ENCODE measurements around the gene ADAM29.

ADAM29 gene

GRCh38 chr4:174926958-174927357 is 8.8 kb downstream of the ADAM29 start:
- H3K4me3 ChIP-seq (ENCODE audit: low read length, poor library complexity, severe bottlenecking) = no peak overlapping the region
- no peaks in the 10 kb centered on the region for H3K9me2 ChIP-seq (replicated peaks; ENCODE audit: low read depth, low read length)
- no peak overlapping the region for H2AFZ ChIP-seq (ENCODE audit: low read length)
- no peak overlapping the region for H3K9ac ChIP-seq (ENCODE audit: low read depth, low read length, poor library complexity, severe bottlenecking)
- H3K9me3 ChIP-seq (ENCODE audit: insufficient read depth, low read depth, low read length) = no peaks in the 10 kb centered on the region
- H3K79me2 ChIP-seq (ENCODE audit: insufficient read depth, low read length) = no peaks in the 10 kb centered on the region
- H3K36me3 ChIP-seq (ENCODE audit: insufficient read depth, low read length) = no peaks in the 10 kb centered on the region
- H3K27me3 ChIP-seq (ENCODE audit: insufficient read depth, low read length, poor library complexity, severe bottlenecking) = no peaks in the 10 kb centered on the region
- no peak overlapping the region for H3K4me2 ChIP-seq (ENCODE audit: low read depth, low read length, poor library complexity, severe bottlenecking)
- H4K20me1 ChIP-seq (ENCODE audit: insufficient read depth, low read length, poor library complexity, severe bottlenecking) = no peaks in the 10 kb centered on the region
- TF ChIP-seq, protein P1, sequence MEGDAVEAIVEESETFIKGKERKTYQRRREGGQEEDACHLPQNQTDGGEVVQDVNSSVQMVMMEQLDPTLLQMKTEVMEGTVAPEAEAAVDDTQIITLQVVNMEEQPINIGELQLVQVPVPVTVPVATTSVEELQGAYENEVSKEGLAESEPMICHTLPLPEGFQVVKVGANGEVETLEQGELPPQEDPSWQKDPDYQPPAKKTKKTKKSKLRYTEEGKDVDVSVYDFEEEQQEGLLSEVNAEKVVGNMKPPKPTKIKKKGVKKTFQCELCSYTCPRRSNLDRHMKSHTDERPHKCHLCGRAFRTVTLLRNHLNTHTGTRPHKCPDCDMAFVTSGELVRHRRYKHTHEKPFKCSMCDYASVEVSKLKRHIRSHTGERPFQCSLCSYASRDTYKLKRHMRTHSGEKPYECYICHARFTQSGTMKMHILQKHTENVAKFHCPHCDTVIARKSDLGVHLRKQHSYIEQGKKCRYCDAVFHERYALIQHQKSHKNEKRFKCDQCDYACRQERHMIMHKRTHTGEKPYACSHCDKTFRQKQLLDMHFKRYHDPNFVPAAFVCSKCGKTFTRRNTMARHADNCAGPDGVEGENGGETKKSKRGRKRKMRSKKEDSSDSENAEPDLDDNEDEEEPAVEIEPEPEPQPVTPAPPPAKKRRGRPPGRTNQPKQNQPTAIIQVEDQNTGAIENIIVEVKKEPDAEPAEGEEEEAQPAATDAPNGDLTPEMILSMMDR (conservative IDR thresholded peaks at IDR 0.05; ENCODE audit: low read length) = no peak
- no peak for TF ChIP-seq EZH2phosphoT487 (IDR thresholded peaks at IDR 0.05; ENCODE audit: borderline replicate concordance)
- no peaks in the 10 kb centered on the region for H3K4me1 ChIP-seq (ENCODE audit: insufficient read depth, low read length, poor library complexity, severe bottlenecking)
- no peaks in the 10 kb centered on the region for H3F3A ChIP-seq (ENCODE audit: low read depth)

DNA sequence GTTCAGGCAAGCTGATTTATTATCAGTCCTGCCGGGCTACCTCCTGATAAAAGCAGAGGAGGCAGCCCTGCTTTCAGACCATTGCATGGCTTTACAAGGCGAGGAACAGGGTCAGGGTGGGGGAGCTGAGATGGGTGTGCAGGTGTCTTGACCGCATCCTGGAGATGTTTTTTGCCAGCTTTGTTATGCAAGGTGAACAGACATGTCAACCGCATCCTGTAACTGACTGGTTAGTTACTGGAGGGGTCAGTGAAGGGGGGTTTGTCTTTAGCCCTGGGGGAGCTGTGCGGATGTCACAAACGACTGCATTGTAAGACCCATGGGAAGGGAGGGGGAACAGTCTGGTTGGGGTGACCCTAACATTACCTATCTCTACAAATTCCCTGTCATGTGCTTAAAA is 10.0 kb downstream of the ADAM29 start:
- Histone ChIP-seq H4K20me1 (ENCODE audit: insufficient read depth, low read length, poor library complexity, severe bottlenecking) (no peaks in the 10 kb centered on the region), H3K9me2 (replicated peaks; ENCODE audit: low read depth, low read length) (no peaks in the 10 kb centered on the region), H3K4me2 (ENCODE audit: low read depth, low read length, poor library complexity, severe bottlenecking) (no peak overlapping the region), H3K4me3 (ENCODE audit: low read length, poor library complexity, severe bottlenecking) (no peak overlapping the region), H3F3A (ENCODE audit: low read depth) (no peaks in the 10 kb centered on the region), H3K36me3 (ENCODE audit: insufficient read depth, low read length) (no peaks in the 10 kb centered on the region), H3K27me3 (ENCODE audit: insufficient read depth, low read length, poor library complexity, severe bottlenecking) (no peaks in the 10 kb centered on the region), H3K79me2 (ENCODE audit: insufficient read depth, low read length) (no peaks in the 10 kb centered on the region), H3K9me3 (ENCODE audit: insufficient read depth, low read depth, low read length) (no peaks in the 10 kb centered on the region), H2AFZ (ENCODE audit: low read length) (no peak overlapping the region), H3K9ac (ENCODE audit: low read depth, low read length, poor library complexity, severe bottlenecking) (no peak overlapping the region), H3K4me1 (ENCODE audit: insufficient read depth, low read length, poor library complexity, severe bottlenecking) (no peaks in the 10 kb centered on the region)
- TF ChIP-seq, protein P1 (conservative IDR thresholded peaks at IDR 0.05; ENCODE audit: low read length) = no peak
- no peak for TF ChIP-seq EZH2phosphoT487 (IDR thresholded peaks at IDR 0.05; ENCODE audit: borderline replicate concordance)

DNA sequence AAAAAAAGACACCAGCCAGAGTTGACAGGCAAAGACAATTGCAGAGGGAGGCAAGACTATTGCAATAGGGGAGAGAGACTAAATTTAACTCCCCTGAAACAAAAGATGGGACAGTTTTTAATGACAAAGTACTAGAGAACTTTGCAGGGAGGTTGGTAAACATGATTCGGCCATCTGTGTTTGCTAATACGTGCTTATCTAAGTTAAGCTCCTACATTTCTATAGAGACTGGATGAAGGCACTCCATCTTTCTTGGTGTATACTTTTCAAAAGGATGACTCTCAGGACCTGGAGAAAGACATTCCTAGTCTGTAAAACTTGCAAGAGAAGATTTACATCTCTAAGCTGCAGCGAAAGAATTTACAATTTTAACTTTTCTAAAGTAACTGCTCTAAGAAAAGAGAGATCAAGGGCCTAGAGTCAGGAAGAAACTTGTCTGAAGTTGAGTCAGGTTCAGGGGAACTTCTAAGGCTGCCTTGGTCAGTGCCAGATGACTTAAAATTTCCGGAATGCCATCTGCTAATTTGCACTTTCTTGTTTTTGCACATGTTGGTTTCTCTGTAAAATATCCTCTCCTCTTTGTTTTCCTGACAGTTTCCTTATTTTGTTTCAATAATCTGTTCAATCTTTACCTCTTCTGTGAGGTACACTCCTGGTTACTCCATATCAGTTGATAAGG is 10.6 kb downstream of the ADAM29 start:
- no peaks in the 10 kb centered on the region for H3K9me3 ChIP-seq (ENCODE audit: insufficient read depth, low read depth, low read length)
- no peaks in the 10 kb centered on the region for H3F3A ChIP-seq (ENCODE audit: low read depth)
- no peaks in the 10 kb centered on the region for H4K20me1 ChIP-seq (ENCODE audit: insufficient read depth, low read length, poor library complexity, severe bottlenecking)
- H3K27me3 ChIP-seq (ENCODE audit: insufficient read depth, low read length, poor library complexity, severe bottlenecking) = no peaks in the 10 kb centered on the region
- no peak overlapping the region for H3K4me3 ChIP-seq (ENCODE audit: low read length, poor library complexity, severe bottlenecking)
- no peaks in the 10 kb centered on the region for H3K36me3 ChIP-seq (ENCODE audit: insufficient read depth, low read length)
- no peaks in the 10 kb centered on the region for H3K4me1 ChIP-seq (ENCODE audit: insufficient read depth, low read length, poor library complexity, severe bottlenecking)
- H3K9me2 ChIP-seq (replicated peaks; ENCODE audit: low read depth, low read length) = no peaks in the 10 kb centered on the region
- no peaks in the 10 kb centered on the region for H3K79me2 ChIP-seq (ENCODE audit: insufficient read depth, low read length)
- no peak overlapping the region for H3K4me2 ChIP-seq (ENCODE audit: low read depth, low read length, poor library complexity, severe bottlenecking)
- no peak overlapping the region for H2AFZ ChIP-seq (ENCODE audit: low read length)
- no peak for TF ChIP-seq EZH2phosphoT487 (IDR thresholded peaks at IDR 0.05; ENCODE audit: borderline replicate concordance)
- TF ChIP-seq, protein P1 (conservative IDR thresholded peaks at IDR 0.05; ENCODE audit: low read length) = no peak
- no peak overlapping the region for H3K9ac ChIP-seq (ENCODE audit: low read depth, low read length, poor library complexity, severe bottlenecking)

Data from Loucy (cell line).